ENCODE measurements around the gene NRG2.

The NRG2 gene

DNA sequence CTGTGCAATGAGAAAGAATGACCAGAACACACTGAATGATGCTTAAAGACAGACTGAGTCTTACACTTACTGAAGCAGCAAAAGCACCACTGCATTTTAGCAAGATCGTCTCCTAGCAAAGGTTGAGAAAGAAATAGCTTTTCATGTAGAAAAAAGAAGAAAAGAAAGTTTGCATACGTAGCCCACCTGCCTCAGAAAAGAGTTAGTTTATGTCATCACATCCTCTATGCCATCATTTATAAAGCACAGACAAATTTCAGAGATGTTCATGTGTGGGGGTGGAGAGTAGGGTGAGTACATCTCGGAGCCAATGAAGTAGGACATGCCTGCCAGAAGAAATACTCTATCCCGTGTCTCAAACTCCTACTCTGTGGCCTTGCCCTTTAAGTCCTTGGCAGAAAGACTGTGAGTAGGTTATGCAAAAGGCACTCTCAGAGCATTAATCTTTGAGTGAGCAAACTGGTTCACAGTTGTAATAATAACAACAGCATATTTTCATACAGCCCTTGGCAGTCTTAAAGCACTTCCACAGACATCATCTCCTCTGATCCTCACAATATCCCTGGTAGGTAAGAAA lies 22.4 kb downstream of the NRG2 start:
- no peak for DNase-seq (ENCODE audit: low read depth)
- H3K4me3 ChIP-seq (ENCODE audit: low read depth, low read length) = no peak overlapping the region
- TF ChIP-seq, protein P1, sequence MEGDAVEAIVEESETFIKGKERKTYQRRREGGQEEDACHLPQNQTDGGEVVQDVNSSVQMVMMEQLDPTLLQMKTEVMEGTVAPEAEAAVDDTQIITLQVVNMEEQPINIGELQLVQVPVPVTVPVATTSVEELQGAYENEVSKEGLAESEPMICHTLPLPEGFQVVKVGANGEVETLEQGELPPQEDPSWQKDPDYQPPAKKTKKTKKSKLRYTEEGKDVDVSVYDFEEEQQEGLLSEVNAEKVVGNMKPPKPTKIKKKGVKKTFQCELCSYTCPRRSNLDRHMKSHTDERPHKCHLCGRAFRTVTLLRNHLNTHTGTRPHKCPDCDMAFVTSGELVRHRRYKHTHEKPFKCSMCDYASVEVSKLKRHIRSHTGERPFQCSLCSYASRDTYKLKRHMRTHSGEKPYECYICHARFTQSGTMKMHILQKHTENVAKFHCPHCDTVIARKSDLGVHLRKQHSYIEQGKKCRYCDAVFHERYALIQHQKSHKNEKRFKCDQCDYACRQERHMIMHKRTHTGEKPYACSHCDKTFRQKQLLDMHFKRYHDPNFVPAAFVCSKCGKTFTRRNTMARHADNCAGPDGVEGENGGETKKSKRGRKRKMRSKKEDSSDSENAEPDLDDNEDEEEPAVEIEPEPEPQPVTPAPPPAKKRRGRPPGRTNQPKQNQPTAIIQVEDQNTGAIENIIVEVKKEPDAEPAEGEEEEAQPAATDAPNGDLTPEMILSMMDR (IDR thresholded peaks at IDR 0.05; ENCODE audit: control insufficient read depth, extremely low read depth, insufficient read depth) = no peak

DNA sequence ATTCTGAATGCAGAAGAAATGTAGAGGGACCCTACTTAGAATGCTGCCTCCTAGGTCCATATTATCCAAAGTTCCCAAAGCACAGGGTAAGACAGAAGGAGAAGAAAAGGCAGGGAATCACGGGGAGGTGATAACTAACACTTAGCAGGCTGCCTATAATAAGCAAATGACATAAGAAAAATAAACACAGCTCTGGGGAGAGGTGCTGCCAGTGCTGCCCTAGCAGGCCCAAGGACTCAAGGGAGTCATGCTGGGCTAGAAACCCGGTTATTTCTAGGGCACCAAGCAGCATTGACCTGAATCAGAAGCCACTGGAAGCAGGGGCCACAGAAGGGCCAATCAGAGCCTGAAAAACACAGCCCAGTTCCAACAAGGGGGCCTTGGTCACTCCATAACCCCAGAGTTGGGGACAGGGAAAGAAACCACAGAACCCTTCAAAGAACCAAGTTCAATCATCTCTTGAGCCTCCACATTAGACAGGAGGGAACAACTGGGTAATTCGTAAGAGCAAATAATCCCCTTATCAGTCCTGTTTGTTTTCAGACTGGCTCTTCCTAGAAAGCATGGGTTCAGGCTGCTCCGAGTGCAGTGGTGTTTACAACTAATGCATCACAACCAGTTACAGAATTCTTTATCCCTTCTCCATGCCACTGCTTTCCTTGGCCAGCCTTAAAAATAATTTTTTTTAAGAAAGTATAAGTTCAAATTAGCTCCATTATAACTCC lies 24.0 kb downstream of the NRG2 start:
- DNase-seq (ENCODE audit: low read depth) = no peak
- no peak overlapping the region for H3K4me3 ChIP-seq (ENCODE audit: low read depth, low read length)
- TF ChIP-seq, protein P1 (IDR thresholded peaks at IDR 0.05; ENCODE audit: control insufficient read depth, extremely low read depth, insufficient read depth) = no peak

DNA sequence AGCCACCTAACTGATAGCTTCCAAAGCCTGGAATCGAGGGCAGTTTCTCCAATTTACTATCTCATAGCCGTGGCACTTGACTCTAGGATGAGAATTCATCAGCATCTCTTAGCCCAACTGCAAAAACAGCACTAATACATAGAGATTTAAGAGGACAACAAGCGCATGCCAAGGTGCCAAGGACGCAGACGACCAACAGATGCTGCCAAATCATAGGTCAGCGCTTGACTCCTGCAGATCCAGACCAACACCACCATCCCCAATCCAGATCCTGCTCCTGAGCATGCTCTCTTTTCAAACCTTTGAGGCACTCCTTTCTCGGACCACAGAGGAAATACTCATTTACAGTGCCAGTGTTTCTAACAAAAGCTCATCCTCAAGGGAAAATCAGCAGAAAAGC lies 24.6 kb downstream of the NRG2 start:
- TF ChIP-seq, protein P1 (IDR thresholded peaks at IDR 0.05; ENCODE audit: control insufficient read depth, extremely low read depth, insufficient read depth) = no peak

DNA sequence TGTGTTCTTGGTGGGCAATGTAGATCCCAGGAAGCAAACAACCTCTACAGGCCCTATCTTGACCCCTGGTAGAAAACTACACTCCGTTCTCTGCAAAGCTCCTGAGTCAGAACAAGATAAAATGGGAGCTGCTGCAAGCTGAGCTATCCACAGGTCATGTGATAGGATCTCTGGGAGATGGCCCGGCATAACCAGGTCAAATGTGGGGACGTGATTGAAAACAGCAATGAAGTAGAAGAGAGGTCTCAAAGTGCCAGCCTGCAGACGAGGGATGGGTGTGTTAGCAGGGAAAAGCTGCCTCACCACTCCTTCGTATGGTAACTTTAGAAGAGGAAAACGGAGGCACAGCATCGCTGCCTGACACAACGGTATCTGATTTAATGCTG lies 25.0 kb downstream of the NRG2 start:
- TF ChIP-seq, protein P1 (IDR thresholded peaks at IDR 0.05; ENCODE audit: control insufficient read depth, extremely low read depth, insufficient read depth) = no peak
- H3K4me3 ChIP-seq (ENCODE audit: low read depth, low read length) = no peak overlapping the region
- DNase-seq (ENCODE audit: low read depth) = no peak

More for the DNA sequence above, 24.6 kb downstream of the NRG2 start:
- DNase-seq (ENCODE audit: low read depth) = no peak
- no peak overlapping the region for H3K4me3 ChIP-seq (ENCODE audit: low read depth, low read length)

DNA sequence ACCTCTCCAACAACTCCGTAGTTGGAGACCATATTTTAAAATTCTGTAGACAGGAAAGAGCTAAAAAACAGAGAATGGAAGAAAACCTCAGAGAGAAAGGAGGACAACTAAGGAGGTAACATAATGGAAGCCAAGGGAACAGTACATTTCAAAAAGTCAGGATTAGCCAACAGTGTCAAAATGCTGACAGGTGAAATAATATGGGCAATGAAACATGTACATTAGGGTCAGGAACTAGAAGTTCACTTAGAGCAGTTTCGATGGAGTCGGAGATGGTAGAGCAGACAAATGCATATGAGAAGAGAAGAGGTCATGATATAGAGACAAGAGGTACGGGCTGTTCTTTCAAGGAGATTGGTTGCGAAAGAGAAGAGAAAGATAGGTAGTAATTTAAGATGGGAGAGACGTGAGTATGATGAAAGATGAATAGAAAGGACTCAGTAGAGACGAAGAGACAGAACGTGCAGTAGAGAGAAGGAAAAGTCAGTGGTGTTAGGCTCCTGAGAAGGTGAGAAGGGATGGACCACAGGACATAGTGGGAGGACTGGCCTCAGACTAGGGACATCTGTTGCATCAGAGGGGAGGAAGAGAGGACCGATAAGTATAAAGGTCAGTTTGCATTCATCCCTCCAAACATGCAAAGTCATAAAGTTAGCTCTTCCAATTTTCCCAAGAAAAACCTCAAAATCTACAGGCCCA lies 25.6 kb downstream of the NRG2 start:
- no peak for DNase-seq (ENCODE audit: low read depth)
- no peak overlapping the region for H3K4me3 ChIP-seq (ENCODE audit: low read depth, low read length)
- TF ChIP-seq, protein P1 (IDR thresholded peaks at IDR 0.05; ENCODE audit: control insufficient read depth, extremely low read depth, insufficient read depth) = no peak

DNA sequence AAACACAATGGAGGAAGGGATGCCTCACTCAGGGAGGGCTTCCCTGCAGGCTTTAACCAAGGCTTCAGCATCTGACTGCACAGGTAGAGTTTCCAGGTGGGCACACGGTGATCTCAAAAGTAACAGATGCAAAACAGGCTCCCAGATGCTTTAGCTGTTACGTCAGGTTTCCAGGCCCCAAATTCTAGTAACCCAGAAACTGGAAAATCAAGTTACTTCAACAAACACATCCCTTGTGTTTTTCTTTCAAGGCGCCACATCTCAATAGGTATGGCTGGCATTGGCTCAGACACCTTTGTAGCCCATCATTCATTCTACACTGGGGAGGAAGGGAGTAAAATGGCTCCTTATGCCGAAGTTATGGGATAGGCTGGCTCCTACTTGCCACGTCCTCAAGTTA lies 27.4 kb downstream of the NRG2 start:
- TF ChIP-seq, protein P1 (IDR thresholded peaks at IDR 0.05; ENCODE audit: control insufficient read depth, extremely low read depth, insufficient read depth) = no peak
- no peak for DNase-seq (ENCODE audit: low read depth)
- no peak overlapping the region for H3K4me3 ChIP-seq (ENCODE audit: low read depth, low read length)
